A549 (cell line): ENCODE results near the gene HIGD1B. TPM values are rescaled to one million over a fixed set of nuclear protein-coding genes. Genes with fewer than 3 reads are reported as not detected.

ENCODE experiments used
- ATAC-seq, 2 experiments: fragments of 200-7000 bp in 1 of 2; fragments of >200 bp in 1 of 2; cut with Nextera tagmentation in 1 of 2; cut with Tn5 transposase in 1 of 2; 3 replicates each; pipeline versions ENCODE4 v1.8.0 to v1.9.1; 2018 to 2020; ENCODE audit warnings: mild to moderate bottlenecking in 1 of 2, moderate library complexity in 1 of 2
- CTCF ChIA-PET: fragments of 300-600 bp; sonication (Branson Sonifier 250); formaldehyde crosslinking; extraction: SDS; loops from one replicate; lab custom pipeline; 2021; ENCODE audit warnings: antibody characterized with exemption, inconsistent platforms; lab: Yijun Ruan, JAX
- POLR2A ChIA-PET: fragments of 350-600 bp; formaldehyde crosslinking; extraction: SDS; loops from one replicate; lab custom pipeline; 2021; ENCODE audit warnings: antibody characterized with exemption, inconsistent platforms; lab: Yijun Ruan, JAX
- DNase-seq, 2 experiments: peaks; one replicate each; pipeline versions ENCODE4 v3.0.0 to v3.0.0-alpha.2; 2011 to 2016; ENCODE audit warnings: low read depth in 1 of 2, low spot score in 1 of 2
- FAIRE-seq: peaks from 2 replicates; lab custom pipeline; 2011; peaks lifted over from hg19 to GRCh38; lab: Jason Lieb, UNC
- H3K27ac ChIP-seq, 2 experiments: fragments of >200 bp; sonication (Bioruptor Twin); formaldehyde crosslinking; 3 replicates each; pipeline ENCODE4 v1.5.1; 2016 to 2017
- H3K4me1 ChIP-seq: fragments of >200 bp; sonication (Bioruptor Twin); formaldehyde crosslinking; 3 replicates; pipeline ENCODE4 v1.6.1; 2016
- H3K4me2 ChIP-seq: fragments of >200 bp; sonication (Bioruptor Twin); formaldehyde crosslinking; 3 replicates; pipeline ENCODE4 v1.6.1; 2016
- H3K4me3 ChIP-seq: fragments of >200 bp; sonication (Bioruptor Twin); formaldehyde crosslinking; 3 replicates; pipeline ENCODE4 v1.5.1; 2016
- H3K9me3 ChIP-seq: fragments of >200 bp; sonication (Bioruptor Twin); formaldehyde crosslinking; 3 replicates; pipeline ENCODE4 v1.6.1; 2016
- CHD4 ChIP-seq: fragments of 200-600 bp; sonication (generic); IDR thresholded peaks from 2 replicates; pipeline ENCODE4 v1.6.1; 2016; ENCODE audit warnings: antibody characterized with exemption, mild to moderate bottlenecking, borderline replicate concordance
- CTCF ChIP-seq: fragments of >200 bp; sonication (Bioruptor Twin); formaldehyde crosslinking; IDR thresholded peaks from 3 replicates; pipeline ENCODE4 v1.5.1; 2016
- ESRRA ChIP-seq: fragments of 150-350 bp; IDR thresholded peaks from 2 replicates; pipeline ENCODE4 v1.6.1; 2014; ENCODE audit warnings: mild to moderate bottlenecking, low read length, borderline replicate concordance
- GATA3 ChIP-seq: IDR thresholded peaks from 2 replicates; pipeline ENCODE4 v1.6.1; 2012; ENCODE audit warnings: borderline replicate concordance
- HMGXB4 ChIP-seq: fragments of 250-450 bp; sonication (Bioruptor Pico); IDR thresholded peaks from 2 replicates; pipeline ENCODE4 v1.5.0; 2021; ENCODE audit warnings: mild to moderate bottlenecking, moderate library complexity, borderline replicate concordance
- JUN ChIP-seq, 2 experiments: fragments of >200 bp; sonication (Bioruptor Twin); formaldehyde crosslinking; IDR thresholded peaks; 2 replicates in 1 of 2; 3 replicates in 1 of 2; pipeline ENCODE4 v1.6.1; 2016 to 2017
- KDM1A ChIP-seq: fragments of 200-600 bp; sonication (generic); IDR thresholded peaks from 2 replicates; pipeline ENCODE4 v1.6.1; 2016; ENCODE audit warnings: low read depth, mild to moderate bottlenecking
- MAX ChIP-seq: IDR thresholded peaks from 2 replicates; pipeline ENCODE4 v1.6.1; 2012
- NR3C1 ChIP-seq: fragments of >200 bp; sonication (Bioruptor Twin); formaldehyde crosslinking; IDR thresholded peaks from 3 replicates; pipeline ENCODE4 v1.6.1; 2017
- PBX3 ChIP-seq: IDR thresholded peaks from 2 replicates; pipeline ENCODE4 v1.6.1; 2012
- POLR2AphosphoS2 ChIP-seq: conservative IDR thresholded peaks from 2 replicates; pipeline ENCODE4 v1.6.1; 2012; ENCODE audit warnings: low read length, improper control_type of control experiment, inconsistent platforms
- RARB ChIP-seq: fragments of 250-450 bp; sonication (Bioruptor Pico); IDR thresholded peaks from 2 replicates; pipeline ENCODE4 v1.8.0; 2021; ENCODE audit warnings: mild to moderate bottlenecking, moderate library complexity
- RCOR1 ChIP-seq: fragments of 150-350 bp; IDR thresholded peaks from 2 replicates; pipeline ENCODE4 v1.6.1; 2014; ENCODE audit warnings: antibody characterized with exemption, low read length, low read depth
- RFX5 ChIP-seq: fragments of 450-650 bp; IDR thresholded peaks from 2 replicates; pipeline ENCODE4 v1.7.1; 2014; ENCODE audit warnings: antibody characterized with exemption, mild to moderate bottlenecking, moderate library complexity
- RNF2 ChIP-seq: fragments of 200-600 bp; sonication (generic); IDR thresholded peaks from 2 replicates; pipeline ENCODE4 v1.6.1; 2016; ENCODE audit warnings: low read depth, mild to moderate bottlenecking, antibody characterized with exemption, moderate library complexity, borderline replicate concordance
- SMC3 ChIP-seq: fragments of >200 bp; sonication (Bioruptor Twin); formaldehyde crosslinking; IDR thresholded peaks from 3 replicates; pipeline ENCODE4 v1.6.1; 2018; ENCODE audit warnings: inconsistent platforms
- TFCP2L1 ChIP-seq: fragments of 250-450 bp; sonication (Bioruptor Pico); IDR thresholded peaks from 2 replicates; pipeline ENCODE4 v1.5.0; 2021; ENCODE audit warnings: mild to moderate bottlenecking
- USF2 ChIP-seq: fragments of 450-650 bp; IDR thresholded peaks from 2 replicates; pipeline ENCODE4 v1.6.1; 2014; ENCODE audit warnings: antibody characterized with exemption
- ZC3H11A ChIP-seq: fragments of 450-650 bp; IDR thresholded peaks from 2 replicates; pipeline ENCODE4 v1.6.1; 2014; ENCODE audit warnings: antibody characterized with exemption, mild to moderate bottlenecking
- WGBS: methylation state at CpG from one replicate; pipeline ENCODE4 v1.1.6; 2017; ENCODE audit errors: missing lambda C conversion rate; 5-methylcytosine and 5-hydroxymethylcytosine counted together
- polyA plus RNA-seq, 4 experiments: library from polyadenylated mRNA; depleted of rRNA in 3 of 4; stranded (reverse); fragments of >200 nt; fragmentation: RNase III in 1 of 4; extraction: RNeasy Plus Mini Kit Qiagen cat#74134 plus additional on column Dnase treatment in 1 of 4; gene quantifications; 2 replicates in 3 of 4; 3 replicates in 1 of 4; pipeline ENCODE4 v1.2.3, GENCODE V29; 2011 to 2017

HIGD1B gene
- polyA plus RNA-seq, 2 of the 4 experiments (the other 2 are of a cell fraction) = not detected

- POLR2A ChIA-PET = no interaction called here
- Histone ChIP-seq H3K4me3 (no peak overlapping the region), H3K4me1 (no peaks in the 10 kb centered on the region), H3K4me2 (no peak overlapping the region)
- CTCF ChIA-PET = interaction anchor here (1.2 to 45.1 kb wide), 10 partner anchors 14 to 170 kb away, joined by 3 to 1787 read pairs (median 44); partner anchors contain the start of genes EFTUD2 and HIGD1B
- 92% methylated on average over 2 of the region's 2 CpGs for WGBS
- no peak for FAIRE-seq
- TF ChIP-seq RFX5 = no peak
- no peak for TF ChIP-seq JUN (IDR thresholded peaks at IDR 0.05)
- no peak for TF ChIP-seq RARB (CRISPR knock-in tag)
- TF ChIP-seq RNF2 = no peak
- TF ChIP-seq, all 56 proteins: peak for 0
- no peaks in the 10 kb centered on the region for H3K9me3 ChIP-seq
- DNase-seq (no peak), ATAC-seq (peak in 1 of 2 experiments; percentile 36; a peak in 1 of 6 replicates)
- no peak overlapping the region for H3K27ac ChIP-seq
Measured at GRCh38 chr17:44880062-44880461, 32.4 kb downstream of the HIGD1B start.

- DNase-seq = no peak
- TF ChIP-seq SMC3 (no peak), HMGXB4 (CRISPR knock-in tag) (no peak), POLR2AphosphoS2 (no peak), RCOR1 (no peak), RFX5 (no peak), CHD4 (no peak), USF2 (no peak), GATA3 (no peak), NR3C1 (no peak), CTCF (no peak), RNF2 (no peak), MAX (no peak), KDM1A (no peak), ZC3H11A (no peak), TFCP2L1 (CRISPR knock-in tag) (no peak), PBX3 (no peak), ESRRA (no peak)
- H3K27ac ChIP-seq = no peak overlapping the region
- ChIA-PET CTCF (interaction anchor here (0.9 to 45.1 kb wide), 9 partner anchors 15 to 218 kb away, joined by 3 to 1787 read pairs (median 61); partner anchors contain the start of genes EFTUD2 and HIGD1B), POLR2A (interaction anchor here (0.7 kb wide), 1 partner anchor 18 kb away, joined by 3 read pairs; the partner anchor contains the start of gene EFTUD2)
- WGBS = 91% methylated on average over 4 of the region's 4 CpGs
- H3K4me1 ChIP-seq = no peaks in the 10 kb centered on the region
- no peaks in the 10 kb centered on the region for H3K9me3 ChIP-seq
- no peak overlapping the region for H3K4me3 ChIP-seq
- FAIRE-seq = no peak
- no peak for ATAC-seq
- H3K4me2 ChIP-seq = no peak overlapping the region
Measured at GRCh38 chr17:44881145-44881544, 33.5 kb downstream of the HIGD1B start.
